Colonic mucosa (tissue), 4 donors: ENCODE measurements around the gene NRSN2. TPM values are rescaled to one million over a fixed set of nuclear protein-coding genes. Genes with fewer than 3 reads are reported as not detected.

Experiments used
- DNase-seq: peaks from one replicate; pipeline ENCODE4 v3.0.0-alpha.2; 2020
- H3K27ac ChIP-seq: fragments of 200-600 bp; one replicate; pipeline ENCODE4 v1.8.0; 2021
- H3K27me3 ChIP-seq: fragments of 200-600 bp; one replicate; pipeline ENCODE4 v1.8.0; 2021
- H3K36me3 ChIP-seq: fragments of 200-600 bp; one replicate; pipeline ENCODE4 v1.8.0; 2021
- H3K4me1 ChIP-seq: fragments of 200-600 bp; one replicate; pipeline ENCODE4 v1.8.0; 2021; ENCODE audit warnings: mild to moderate bottlenecking
- H3K4me3 ChIP-seq: fragments of 200-600 bp; one replicate; pipeline ENCODE4 v1.8.0; 2021
- H3K9ac ChIP-seq, 2 donors: one replicate each; pipeline ENCODE4 v1.7.0; 2013; ENCODE audit warnings: control low read depth in 2 of 2, low read depth in 2 of 2, low read length in 2 of 2
- H3K9me3 ChIP-seq: fragments of 200-600 bp; one replicate; pipeline ENCODE4 v1.8.0; 2021
- intact Hi-C: fragments of 100-400 bp; cut with DNase I; formaldehyde crosslinking; loops from one replicate; pipeline ENCODE4 v1.14.1; 2022
- total RNA-seq, 2 donors: library from RNA; stranded (reverse); fragmentation: NEBNext Ultra II Directional in 1 of 2; extraction: Animal tissue kit (Norgen Biotek cat#: 25700) in 1 of 2; gene quantifications; one replicate each; pipeline ENCODE4 v1.2.1, GENCODE V29; 2021
- TF ChIP-seq, protein P1 (sequence below): fragments of 200-600 bp; IDR thresholded peaks from one replicate; pipeline ENCODE4 v1.8.0; 2022; ENCODE audit warnings: antibody characterized with exemption, mild to moderate bottlenecking
- donor health status: healthy.
- donor health status: DM: no; HTN: no; CAD: no.
- donor health status: DM: no; HTN: no; CAD: no.

NRSN2 gene
- total RNA-seq, 2 donors from 2014 or later = 11.2 to 18.3 TPM

GRCh38 chr20:404088-404487, 57.2 kb downstream of the NRSN2 start:
- DNase-seq = no peak
- TF ChIP-seq, protein P1, sequence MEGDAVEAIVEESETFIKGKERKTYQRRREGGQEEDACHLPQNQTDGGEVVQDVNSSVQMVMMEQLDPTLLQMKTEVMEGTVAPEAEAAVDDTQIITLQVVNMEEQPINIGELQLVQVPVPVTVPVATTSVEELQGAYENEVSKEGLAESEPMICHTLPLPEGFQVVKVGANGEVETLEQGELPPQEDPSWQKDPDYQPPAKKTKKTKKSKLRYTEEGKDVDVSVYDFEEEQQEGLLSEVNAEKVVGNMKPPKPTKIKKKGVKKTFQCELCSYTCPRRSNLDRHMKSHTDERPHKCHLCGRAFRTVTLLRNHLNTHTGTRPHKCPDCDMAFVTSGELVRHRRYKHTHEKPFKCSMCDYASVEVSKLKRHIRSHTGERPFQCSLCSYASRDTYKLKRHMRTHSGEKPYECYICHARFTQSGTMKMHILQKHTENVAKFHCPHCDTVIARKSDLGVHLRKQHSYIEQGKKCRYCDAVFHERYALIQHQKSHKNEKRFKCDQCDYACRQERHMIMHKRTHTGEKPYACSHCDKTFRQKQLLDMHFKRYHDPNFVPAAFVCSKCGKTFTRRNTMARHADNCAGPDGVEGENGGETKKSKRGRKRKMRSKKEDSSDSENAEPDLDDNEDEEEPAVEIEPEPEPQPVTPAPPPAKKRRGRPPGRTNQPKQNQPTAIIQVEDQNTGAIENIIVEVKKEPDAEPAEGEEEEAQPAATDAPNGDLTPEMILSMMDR = no peak
- intact Hi-C loops = no loop called here

More at GRCh38 chr20:404088-404487, 57.2 kb downstream of the NRSN2 start:
- H3K27me3 ChIP-seq = no peaks in the 10 kb centered on the region
- H3K36me3 ChIP-seq = no peaks in the 10 kb centered on the region
- H3K9ac ChIP-seq = no peak overlapping the region
- no peak overlapping the region for H3K27ac ChIP-seq
- H3K4me3 ChIP-seq = no peak overlapping the region
- no peaks in the 10 kb centered on the region for H3K4me1 ChIP-seq
- H3K9me3 ChIP-seq = no peaks in the 10 kb centered on the region

Other genes starting within 250 kb of the NRSN2 start
- gene DEFB126, start 204.5 kb upstream of the NRSN2 start, total RNA-seq = not detected
- gene DEFB127, start 189.7 kb upstream of the NRSN2 start, total RNA-seq = not detected
- gene DEFB128, start 157.4 kb upstream of the NRSN2 start, total RNA-seq = not detected
- not detected for gene DEFB129, start 119.9 kb upstream of the NRSN2 start, total RNA-seq
- not detected for gene DEFB132, start 89.4 kb upstream of the NRSN2 start, total RNA-seq
- 1 to 10 TPM; 7.9 to 8.2 TPM for gene C20orf96, start 56.4 kb upstream of the NRSN2 start, total RNA-seq
- 10 to 100 TPM; 13.7 to 15.6 TPM for gene ZCCHC3, start 49.5 kb upstream of the NRSN2 start, total RNA-seq
- 1 to 10 TPM; 5.0 to 7.5 TPM for gene SOX12, start 21.6 kb upstream of the NRSN2 start, total RNA-seq
- 10 to 100 TPM; 13.5 to 48.5 TPM for gene TRIB3, start 33.6 kb downstream of the NRSN2 start, total RNA-seq
- 100 to 1,000 TPM; 134 to 169 TPM for gene RBCK1, start 61.2 kb downstream of the NRSN2 start, total RNA-seq
- gene TBC1D20, start 115.4 kb downstream of the NRSN2 start, total RNA-seq = 10 to 100 TPM; 25.4 to 31.9 TPM
- gene CSNK2A1, start 196.7 kb downstream of the NRSN2 start, total RNA-seq = 100 to 1,000 TPM; 107 to 144 TPM